NK-92 (cell line): ENCODE measurements around the gene STX7.
"Not testable (repeated sequence)": the region's sequence is repeated elsewhere in the genome, so short reads cannot be mapped to it uniquely, and the experiment has no call there.

Experiments used
- DNase-seq: peaks from one replicate; lab custom pipeline; 2025; ENCODE audit not compliant: unreplicated experiment; lab: John Stamatoyannopoulos, UW

Gene STX7, protein sequence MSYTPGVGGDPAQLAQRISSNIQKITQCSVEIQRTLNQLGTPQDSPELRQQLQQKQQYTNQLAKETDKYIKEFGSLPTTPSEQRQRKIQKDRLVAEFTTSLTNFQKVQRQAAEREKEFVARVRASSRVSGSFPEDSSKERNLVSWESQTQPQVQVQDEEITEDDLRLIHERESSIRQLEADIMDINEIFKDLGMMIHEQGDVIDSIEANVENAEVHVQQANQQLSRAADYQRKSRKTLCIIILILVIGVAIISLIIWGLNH

DNA sequence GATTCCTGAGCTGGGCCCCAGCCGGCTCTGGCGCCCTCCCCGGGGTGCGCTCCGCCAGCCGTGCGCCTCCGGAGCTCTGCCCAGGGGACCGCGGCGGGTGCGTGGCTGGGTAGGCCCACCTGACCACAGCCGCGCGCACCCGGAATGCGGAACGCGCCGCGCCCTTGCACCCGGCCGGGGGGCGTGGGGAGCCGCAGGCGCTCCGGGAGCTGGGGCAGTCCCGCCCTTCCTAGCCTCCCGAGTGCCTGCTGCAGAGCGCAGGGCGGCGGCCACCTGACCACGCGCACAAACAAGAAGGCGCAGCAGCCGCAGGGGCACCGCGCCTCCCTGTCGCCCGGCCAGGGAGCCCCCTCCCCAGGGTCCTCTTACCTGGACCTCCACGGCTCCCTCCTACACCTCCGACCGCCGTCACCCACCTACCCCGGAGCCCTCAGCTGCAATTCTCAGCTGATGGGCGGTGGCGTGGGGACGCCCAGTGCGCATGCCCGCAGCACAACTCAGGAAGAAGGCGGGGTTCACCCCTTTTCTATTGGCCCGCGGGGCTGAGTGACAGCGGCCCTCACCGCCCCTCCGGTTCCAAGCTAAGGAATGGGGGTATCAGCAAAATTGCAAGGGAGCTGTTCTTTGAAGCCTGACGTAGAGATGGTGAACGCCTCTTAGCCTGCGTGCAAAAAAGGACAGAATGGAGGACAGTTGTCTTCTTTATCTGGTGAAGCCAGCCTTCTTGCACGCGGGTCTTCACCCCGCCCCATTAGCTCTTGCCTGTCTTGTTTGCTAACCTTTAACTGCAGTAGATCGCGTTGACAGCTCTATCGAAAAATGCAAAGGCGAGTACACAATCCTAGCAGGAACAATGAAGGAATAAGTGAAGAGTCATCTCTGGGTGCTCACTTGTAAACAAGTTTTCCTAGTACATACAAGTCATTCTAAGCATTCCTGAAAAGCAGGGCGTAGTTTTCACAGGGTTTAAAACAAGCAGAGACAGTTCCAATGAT, at the start of gene STX7:
STX7 (minus strand) TSS at position 479 of the 995 bp plus-strand sequence. CDS start 9,586 bp downstream, outside the sequence.
- DNase-seq = no peak

DNA sequence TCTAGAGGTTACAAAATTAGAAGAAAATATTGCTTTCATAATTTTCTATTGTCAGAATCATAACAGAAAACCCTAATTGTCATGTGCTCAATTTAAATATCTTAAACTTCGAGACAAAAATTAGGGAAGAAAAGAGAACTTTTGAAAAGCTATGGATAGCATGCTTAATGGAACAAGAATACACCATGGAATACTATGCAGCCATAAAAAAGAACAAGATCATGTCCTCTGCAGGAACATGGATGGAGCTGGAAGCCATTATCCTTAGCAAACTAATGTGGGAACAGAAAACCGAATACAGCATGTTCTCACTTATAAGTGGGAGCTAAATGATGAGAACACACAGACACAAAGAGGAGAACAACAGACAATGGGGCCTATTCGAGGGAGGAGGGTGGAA, 47.2 kb upstream of the STX7 start:
- not testable (repeated sequence) for DNase-seq

DNA sequence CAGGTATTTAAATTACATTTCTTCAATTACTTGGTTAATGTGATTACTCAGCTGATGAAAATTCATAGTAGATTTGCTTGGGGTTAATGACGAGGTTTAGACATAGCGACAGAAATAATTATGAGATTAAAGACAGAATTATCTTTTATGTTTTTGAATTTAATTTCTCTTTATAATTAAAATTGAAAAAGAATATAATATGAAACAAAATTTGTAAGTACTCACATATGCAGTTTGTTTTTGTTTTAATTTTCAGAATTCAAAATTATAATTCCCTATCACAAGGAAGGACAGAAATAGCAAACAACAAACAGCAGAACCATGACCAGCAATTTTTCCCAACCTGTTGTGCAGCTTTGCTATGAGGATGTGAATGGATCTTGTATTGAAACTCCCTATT, 39.5 kb upstream of the STX7 start, which contains the start of gene TAAR8:
TAAR8 (plus strand) TSS at position 301 of the 400 bp plus-strand sequence; CDS start at position 322, 21 bp downstream.
- DNase-seq = no peak

DNA sequence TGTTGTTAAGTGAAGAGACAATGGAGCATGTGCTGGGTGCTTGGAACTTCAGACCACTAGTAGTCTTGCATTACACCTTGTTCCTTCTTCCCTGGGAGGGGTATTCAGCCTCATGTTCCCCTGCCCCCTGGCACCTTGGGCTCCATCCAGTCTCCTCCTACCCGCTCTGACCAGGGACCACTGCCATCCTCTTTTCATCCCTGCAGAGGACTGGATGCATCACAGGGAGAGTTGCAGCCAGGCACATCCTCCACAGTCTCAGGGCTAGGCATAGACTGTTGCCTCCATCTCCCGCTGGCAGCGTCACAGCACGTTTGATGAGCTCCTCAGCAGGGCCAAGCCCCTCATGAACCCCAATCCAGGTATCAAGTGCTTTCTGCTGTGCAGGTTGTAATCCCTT, 38.3 kb upstream of the STX7 start:
- DNase-seq = no peak

DNA sequence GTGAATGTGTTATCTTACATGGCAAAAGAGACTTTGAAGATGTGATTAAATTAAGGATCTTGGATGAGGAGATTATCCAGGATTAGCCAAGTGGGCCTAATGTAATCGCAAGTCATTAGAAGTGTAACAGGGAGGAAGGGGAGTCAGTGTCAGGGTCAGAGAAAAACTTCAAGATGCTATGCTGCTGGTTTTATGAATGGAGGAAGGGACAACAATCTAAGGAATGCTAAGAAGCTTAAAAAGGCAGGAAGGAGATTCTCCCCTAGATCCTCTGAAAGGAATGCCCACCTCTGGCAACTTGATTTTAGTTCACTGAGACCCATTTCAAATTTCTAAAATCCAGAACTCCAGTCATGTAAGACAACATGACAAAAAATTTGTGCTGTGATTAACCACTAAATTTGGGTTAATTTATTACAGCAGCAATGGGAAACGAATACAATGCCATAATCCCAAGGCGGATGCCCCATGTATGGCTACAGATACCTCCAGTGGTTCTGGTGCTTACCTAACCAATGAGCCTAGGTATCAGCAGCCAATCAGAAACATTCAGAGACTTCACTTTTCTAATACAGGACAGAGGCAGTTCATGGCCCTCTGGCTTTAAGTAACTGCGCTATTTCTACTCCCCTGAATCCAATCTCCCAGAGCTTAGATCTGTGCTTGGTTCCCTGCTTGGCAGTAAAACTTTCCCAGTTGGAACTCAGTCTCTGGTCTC, 36.0 kb upstream of the STX7 start:
- DNase-seq = no peak

DNA sequence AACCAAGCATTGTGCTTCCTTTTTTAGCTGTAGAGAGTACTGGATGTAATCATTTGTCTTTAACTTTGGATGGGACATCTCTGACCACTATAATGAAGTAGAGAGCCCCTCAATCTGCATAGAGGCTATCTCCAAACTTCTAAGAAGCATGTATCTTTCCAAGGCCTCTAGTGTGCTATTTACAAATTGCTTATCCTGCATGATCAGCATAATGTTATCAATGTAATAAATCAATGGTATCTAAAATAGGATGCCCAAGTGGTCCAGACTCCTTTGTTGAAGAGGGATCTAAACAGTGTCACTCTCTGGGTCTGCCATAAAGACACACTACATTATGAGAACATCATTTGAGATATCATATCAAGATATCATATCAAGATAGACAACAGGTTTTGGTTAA, 31.9 kb upstream of the STX7 start:
- DNase-seq = no peak

DNA sequence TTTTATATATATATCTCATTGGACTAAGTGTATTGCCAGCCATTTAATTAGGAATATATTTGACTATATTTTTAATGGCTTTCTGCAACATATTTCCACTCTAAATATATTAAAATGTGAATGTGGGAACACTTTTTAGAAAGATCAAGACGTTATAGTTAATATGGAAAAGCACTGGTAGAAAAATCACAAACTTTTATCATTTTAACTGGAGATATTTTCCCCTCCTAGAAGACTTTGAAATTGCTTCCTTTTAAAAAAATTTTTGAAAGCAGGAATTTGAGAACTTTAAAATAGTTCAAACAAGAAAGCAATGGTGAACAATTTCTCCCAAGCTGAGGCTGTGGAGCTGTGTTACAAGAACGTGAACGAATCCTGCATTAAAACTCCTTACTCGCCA, 25.1 kb upstream of the STX7 start, which contains the start of gene TAAR9:
TAAR9 (plus strand) TSS at position 301 of the 400 bp plus-strand sequence; CDS start at position 314, 13 bp downstream.
- no peak for DNase-seq

DNA sequence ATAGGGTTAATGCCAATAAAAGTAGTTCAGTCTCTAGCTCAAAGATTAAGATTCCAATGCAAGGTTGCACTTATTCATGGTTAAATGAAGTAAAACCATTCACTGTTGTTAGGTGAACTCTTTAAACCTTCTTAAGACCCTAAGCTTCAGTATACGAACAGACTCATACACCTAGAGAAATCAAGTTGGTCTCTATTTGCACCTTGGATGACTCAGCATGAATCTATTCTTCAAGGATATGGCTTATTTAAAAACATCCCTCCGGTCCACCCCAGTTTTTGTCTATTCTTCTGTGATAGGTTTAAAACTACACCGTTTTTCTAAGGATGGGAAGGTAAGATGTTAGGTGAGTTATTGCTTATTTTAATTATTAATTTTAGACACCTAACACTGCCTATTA, 24.2 kb upstream of the STX7 start:
- no peak for DNase-seq

DNA sequence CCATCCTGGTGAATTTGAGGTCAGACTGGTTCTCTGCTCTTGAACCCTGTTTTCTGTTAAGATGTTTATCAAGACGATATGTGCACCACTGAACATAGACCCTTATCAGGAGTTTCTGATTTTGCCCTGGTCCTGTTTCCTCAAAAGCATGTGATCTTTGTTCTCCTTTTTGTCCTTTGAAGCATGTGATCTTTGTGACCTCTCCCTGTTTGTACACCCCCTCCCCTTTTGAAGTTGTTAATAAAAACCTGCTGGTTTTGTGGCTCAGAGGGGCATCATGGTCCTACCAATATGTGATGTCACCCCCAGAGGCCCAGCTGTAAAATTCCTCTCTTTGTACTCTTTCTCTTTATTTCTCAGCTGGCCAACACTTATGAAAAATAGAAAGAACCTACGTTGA, 21.6 kb upstream of the STX7 start:
- not testable (repeated sequence) for DNase-seq

DNA sequence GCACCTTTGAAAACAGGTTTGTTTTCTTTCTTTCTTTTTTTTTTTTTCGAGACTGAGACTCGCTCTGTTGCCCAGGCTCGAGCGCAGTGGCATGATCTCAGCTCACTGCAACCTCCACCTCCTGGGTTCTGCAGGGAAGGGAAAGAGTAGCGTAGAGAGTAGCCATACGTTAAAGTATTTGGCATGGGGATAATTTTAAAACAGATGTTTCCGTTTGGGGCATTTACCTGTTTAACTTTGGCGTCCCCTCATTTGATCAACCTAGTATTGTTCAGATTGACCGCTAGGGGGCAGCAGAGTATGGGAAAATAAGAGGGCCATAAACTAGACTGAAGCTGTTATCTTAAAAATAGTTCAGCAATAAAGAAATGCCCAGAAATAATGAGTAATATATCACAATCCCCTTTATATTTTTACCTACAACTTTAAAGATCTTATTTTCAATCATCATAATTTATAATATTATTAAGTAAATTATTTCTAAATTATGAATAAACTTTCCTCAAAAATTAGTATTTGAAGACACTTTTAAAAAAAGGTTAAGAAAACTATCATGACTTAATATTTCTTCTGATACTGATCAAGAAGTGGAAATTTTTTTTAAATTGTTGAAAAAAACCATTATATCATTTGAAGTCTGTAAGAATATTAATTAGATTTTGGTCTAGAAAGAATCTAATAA, 17.5 kb upstream of the STX7 start:
- no peak for DNase-seq

DNA sequence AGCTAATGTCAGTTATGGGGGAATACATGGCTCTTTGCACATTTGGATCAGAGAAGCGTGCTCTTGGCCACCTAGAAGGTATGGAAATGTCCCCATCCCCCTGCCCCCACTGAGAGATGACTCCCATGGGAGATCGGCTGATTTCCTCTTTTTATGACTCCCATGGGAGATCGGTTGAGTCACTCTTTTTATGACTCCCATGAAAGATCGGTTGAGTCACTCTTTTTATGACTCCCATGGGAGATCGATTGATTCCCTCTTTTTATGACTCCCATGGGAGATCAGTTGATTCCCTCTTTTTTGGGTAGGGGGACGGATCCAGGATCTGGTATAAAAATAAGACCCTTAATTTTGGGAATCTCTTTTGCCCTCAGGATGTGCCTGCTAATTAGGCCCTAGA, 14.9 kb upstream of the STX7 start:
- no peak for DNase-seq

DNA sequence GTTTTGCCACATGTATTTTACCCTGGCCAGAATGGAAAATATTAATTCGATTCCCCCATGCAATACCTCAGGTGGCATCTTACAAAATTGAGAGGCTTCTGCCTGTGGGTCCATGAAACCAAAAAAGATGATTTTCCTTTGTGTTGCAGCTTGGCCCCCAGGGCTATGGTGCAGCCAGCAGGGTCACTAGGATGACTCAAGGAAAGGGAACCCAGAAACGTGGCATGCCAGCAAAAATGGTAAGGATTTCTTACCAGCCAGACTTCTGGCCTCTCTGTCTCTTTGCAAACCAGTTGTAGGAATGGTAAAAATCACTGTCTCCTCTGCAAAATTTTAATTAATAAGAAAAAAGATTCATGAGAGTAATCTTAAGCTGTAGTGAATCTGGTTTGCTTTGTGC, 13.5 kb upstream of the STX7 start:
- no peak for DNase-seq

DNA sequence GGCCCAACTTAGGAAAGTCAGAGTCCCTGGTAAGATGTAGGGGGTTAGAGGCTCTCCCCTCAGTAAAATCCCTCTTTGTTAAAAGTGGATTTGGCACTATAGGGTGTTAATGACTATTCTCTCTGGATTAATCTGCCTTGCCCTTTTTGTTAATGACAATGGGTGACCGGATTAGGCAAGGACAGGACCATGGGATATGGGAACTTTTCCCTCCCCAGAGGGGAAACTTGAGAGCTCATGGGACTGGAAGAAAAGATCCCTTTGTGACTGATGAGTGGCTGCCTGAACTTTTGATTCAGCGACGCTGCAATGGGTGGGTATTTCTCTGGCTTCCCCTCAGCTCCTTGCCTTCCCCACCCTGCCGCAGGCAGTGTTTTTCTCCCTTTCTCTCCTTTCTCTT, 12.9 kb upstream of the STX7 start:
- no peak for DNase-seq

DNA sequence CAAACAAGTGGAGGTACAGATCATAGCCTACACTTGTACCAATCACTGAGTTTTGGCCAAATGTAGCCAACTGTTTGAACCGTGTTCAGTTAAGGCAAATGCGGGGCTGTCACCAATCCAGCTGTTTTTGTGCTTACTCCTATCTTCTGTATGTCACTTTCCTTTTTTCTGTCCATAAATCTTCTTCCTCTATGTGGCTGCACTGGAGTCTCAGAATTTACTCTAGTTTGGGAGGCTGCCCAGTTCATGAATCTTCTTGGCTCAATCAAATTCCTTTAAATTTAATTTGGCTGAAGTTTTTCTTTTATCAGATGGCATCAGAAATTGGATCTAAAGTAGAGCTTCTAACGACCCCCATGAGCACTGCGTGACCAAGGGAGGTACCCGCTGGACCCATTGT, 11.7 kb upstream of the STX7 start:
- no peak for DNase-seq

DNA sequence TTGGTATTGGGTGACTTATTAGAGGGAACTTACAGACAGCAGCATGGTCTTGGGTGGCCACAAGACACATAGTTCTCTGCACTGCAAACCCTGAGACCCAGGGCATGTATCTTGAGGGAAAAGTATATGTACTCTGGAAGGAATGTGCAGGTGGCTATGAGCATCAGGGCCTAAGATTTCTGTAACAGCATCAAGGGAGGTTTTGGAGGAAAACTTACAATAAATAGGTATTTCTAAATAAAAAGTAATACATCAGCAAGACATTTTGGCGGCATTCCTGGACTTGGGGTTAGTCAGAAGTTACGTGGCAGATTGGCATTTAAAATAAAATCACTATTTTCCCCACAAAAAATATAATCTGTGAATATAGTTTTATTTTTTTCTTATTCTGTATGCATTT, 8.0 kb upstream of the STX7 start:
- no peak for DNase-seq

DNA sequence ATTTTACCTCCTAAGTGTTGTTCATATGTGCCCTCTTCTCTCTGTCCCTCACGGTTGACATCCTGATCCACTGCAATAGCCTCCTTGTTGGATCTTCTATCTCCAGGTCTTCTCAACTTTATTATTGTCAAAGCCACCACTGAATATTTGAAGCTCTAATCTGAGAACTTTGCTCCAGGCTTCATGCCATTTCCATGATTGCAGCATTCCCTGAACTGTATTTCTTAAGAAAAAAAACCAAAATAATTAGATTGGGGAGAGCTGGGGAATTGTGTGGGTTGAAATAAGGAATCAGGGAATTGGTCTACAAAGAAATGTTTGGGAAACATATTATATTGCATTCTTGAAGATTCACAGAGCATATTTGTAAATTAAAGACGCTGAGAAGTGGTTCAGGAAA, 2.5 kb upstream of the STX7 start:
- no peak for DNase-seq

DNA sequence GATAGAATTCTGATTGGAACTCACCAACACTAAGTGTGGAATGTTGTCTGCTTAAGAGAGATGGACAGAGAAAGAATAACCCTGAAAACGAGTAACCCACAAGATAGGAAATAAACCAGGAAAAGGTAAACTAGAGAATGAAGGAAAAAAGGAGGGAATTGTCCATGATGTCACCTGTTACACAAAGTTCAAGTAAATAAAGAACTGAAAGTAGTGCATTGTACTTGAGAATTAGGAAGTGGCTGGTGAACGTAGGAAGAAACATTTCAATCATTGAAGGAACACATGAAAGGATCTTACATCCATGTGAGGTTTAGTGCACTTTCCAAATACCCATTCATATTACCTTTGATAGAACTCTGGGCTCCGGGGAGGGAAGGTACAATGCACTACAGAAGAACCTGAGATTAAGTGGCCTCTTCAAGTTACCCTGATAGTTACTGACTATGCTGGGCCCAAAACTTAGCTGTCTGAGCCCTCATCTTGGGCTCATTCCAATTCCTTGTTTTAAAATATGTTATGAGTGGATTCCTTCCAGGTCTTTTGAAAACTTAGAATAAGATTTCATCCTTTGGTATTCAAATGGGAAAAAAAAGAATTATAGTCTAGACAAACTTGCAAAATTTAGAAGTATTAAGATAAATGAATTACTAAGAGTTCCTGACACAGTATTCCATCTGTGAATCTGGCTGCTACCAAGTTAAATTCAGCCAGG, 1.1 kb upstream of the STX7 start:
- no peak for DNase-seq

DNA sequence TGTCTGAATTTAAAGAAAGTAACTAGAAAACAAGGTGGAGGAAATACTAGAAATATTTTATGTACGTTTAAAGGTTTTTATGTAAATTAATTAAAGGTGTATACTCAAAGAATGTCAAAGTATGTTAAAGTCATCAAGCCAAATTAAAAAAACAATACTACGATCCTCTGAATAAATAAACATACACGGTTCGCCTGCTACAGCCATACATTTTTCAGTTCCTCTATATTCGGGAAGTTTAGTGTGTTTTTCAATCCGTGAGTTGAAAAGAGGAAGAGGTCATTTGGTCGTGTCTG, 626 bp downstream of the STX7 start:
- no peak for DNase-seq

DNA sequence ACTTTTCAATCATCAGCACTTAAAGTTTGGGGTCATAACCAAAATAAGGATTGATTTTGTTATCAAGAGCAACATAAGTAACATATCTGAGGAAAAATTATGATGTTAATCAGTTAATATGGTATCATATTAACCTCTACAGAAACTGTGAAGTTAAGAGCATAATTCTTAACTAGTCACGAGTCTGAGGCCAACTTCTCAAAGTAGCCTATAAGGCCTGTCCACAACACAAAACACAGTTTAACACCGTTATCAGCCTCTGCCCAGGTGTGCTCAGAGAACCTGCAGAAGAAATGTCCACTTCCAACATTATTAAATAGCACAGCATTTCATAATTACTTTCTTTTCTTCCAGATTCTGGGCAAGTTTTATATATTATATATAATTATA, 1.1 kb downstream of the STX7 start:
- no peak for DNase-seq

DNA sequence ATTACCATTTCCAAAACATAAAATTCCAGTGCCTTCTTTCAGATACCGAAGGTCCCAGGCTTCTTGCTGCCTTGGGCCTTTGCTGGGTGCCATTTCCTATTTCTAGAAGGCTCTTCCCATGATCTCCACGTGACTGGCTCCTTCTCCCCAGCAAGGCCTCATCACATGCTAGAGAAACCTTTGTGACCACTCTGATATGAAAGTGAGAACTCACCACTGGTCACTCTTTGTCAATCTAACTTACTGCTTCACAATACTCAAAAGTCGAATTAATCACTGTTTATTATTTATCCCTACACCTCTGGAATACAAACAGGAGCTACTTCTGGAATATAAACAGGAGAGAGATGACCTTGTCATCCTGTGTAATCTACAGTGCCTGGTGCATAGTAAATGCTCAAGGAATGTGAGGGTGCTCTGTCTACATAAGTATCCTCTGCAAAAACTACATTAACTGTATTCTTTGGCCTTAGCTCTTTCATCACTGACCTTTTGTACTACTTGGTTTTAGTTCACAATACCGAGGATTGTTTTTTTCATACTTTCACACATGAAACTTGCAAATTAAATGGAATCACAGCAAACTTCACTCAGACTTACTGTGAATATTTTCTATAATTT, 1.6 kb downstream of the STX7 start:
- no peak for DNase-seq
